Activated B cell treated with CpG ODN at 0.5 μM for 24 hours (primary cell): ENCODE results near the gene HHAT. TPM values are rescaled to one million over a fixed set of nuclear protein-coding genes. Genes with fewer than 3 reads are reported as not detected.

Experiments
- ATAC-seq: fragments of 200-7000 bp; cut with Tn5 transposase; one replicate; pipeline ENCODE4 v1.10.0; 2021; ENCODE audit warnings: low read depth, mild to moderate bottlenecking, moderate library complexity
- CTCF ChIA-PET: fragments of 350-600 bp; sonication (Branson Sonifier 250); formaldehyde crosslinking; loops from one replicate; lab custom pipeline; 2021; ENCODE audit warnings: antibody characterized with exemption; lab: Charles Lee
- POLR2A ChIA-PET: fragments of 350-600 bp; sonication (Branson Sonifier 250); formaldehyde crosslinking; loops from one replicate; lab custom pipeline; 2021; ENCODE audit warnings: antibody characterized with exemption; lab: Charles Lee
- DNase-seq: peaks from one replicate; pipeline ENCODE4 v3.0.0; 2022
- H3K27ac Mint-ChIP-seq: one replicate; pipeline ENCODE4 v1.8.0; 2020; ENCODE audit warnings: mixed read lengths
- H3K27me3 Mint-ChIP-seq: one replicate; pipeline ENCODE4 v1.8.0; 2021; ENCODE audit warnings: mixed read lengths
- H3K36me3 Mint-ChIP-seq: one replicate; pipeline ENCODE4 v1.8.0; 2021; ENCODE audit warnings: low read depth, mixed read lengths
- H3K4me1 Mint-ChIP-seq: one replicate; pipeline ENCODE4 v1.8.0; 2021; ENCODE audit warnings: mixed read lengths
- H3K4me3 Mint-ChIP-seq: one replicate; pipeline ENCODE4 v1.8.0; 2020; ENCODE audit warnings: mild to moderate bottlenecking, mixed read lengths
- H3K9me3 Mint-ChIP-seq: one replicate; pipeline ENCODE4 v1.8.0; 2020; ENCODE audit warnings: mixed read lengths
- CTCF ChIP-seq: fragments of 200-600 bp; IDR thresholded peaks from one replicate; pipeline ENCODE4 v1.8.0; 2022; ENCODE audit warnings: antibody characterized with exemption, mild to moderate bottlenecking
- intact Hi-C: fragments of 100-400 bp; cut with micrococcal nuclease; formaldehyde crosslinking; loops from one replicate; pipeline ENCODE4 v1.15.1; 2024
- total RNA-seq: library from RNA; stranded (reverse); gene quantifications from 2 replicates; pipeline ENCODE4 v1.2.3, GENCODE V29; 2022

HHAT gene
- total RNA-seq, 1 donor from 2014 or later = 8.5 TPM

- H3K27ac Mint-ChIP-seq = no peak overlapping the region
- POLR2A ChIA-PET = no interaction called here
- no peak for TF ChIP-seq CTCF
- no peaks in the 10 kb centered on the region for H3K36me3 Mint-ChIP-seq
- H3K27me3 Mint-ChIP-seq = peaks cover 2% of the 10 kb centered on the region
- H3K9me3 Mint-ChIP-seq = no peaks in the 10 kb centered on the region
- intact Hi-C loops = no loop called here
- DNase-seq (no peak), ATAC-seq (no peak)
- CTCF ChIA-PET = no interaction called here
- no peak overlapping the region for H3K4me3 Mint-ChIP-seq
- H3K4me1 Mint-ChIP-seq = peaks cover 8% of the 10 kb centered on the region
Measured at GRCh38 chr1:210692796-210693195, 364.1 kb downstream of the HHAT start.

DNA sequence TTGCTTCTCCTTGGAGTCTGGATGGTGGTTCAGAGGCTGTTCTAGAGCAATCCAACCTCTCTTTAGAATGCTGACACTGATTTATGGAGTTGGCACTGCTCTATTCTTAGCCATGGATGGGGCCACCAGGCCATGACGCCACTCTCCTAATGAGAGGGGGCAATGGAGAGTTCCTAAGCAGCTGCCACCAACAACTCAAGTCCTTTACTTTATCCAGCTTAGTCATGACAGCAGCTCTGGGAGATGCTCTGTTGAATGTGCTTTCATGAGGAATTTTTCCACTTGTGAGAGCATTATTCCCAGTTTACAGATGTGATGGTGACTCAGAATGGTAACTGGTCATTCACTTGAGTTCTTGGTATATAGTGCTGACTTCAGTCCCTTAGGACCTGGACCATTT is 366.3 kb downstream of the HHAT start:
- no peak for TF ChIP-seq CTCF
- DNase-seq (no peak), ATAC-seq (no peak)
- intact Hi-C loops = no loop called here
- Mint-ChIP-seq H3K27me3 (peaks cover 2% of the 10 kb centered on the region), H3K9me3 (no peaks in the 10 kb centered on the region), H3K36me3 (no peaks in the 10 kb centered on the region), H3K4me1 (peaks cover 8% of the 10 kb centered on the region), H3K4me3 (no peak overlapping the region), H3K27ac (no peak overlapping the region)
- ChIA-PET POLR2A (no interaction called here), CTCF (no interaction called here)

DNA sequence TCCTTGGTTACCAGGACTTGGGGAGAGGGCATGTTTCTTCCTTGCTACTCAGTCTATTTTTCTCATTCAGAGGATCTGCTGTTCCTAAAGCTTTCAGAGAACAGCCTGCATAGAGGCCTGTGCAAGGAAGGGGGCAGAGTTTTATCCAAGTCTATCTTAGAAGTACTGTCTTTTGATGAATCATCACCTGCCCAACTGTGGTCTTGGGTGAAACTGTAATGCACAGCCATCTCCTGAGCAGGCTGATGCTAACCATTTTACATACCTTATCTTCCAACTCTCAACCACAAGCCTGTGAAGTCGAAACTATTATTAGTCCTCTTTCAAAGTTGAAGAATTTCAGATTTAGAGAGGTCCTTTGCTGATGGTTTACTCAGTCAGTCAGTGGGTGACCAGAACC is 368.0 kb downstream of the HHAT start:
- intact Hi-C loops = no loop called here
- ChIA-PET CTCF (no interaction called here), POLR2A (no interaction called here)
- Mint-ChIP-seq H3K4me3 (no peak overlapping the region), H3K27me3 (peaks cover 2% of the 10 kb centered on the region), H3K36me3 (peaks cover 3% of the 10 kb centered on the region), H3K27ac (no peak overlapping the region), H3K9me3 (no peaks in the 10 kb centered on the region), H3K4me1 (peaks cover 8% of the 10 kb centered on the region)
- DNase-seq = no peak
- ATAC-seq = no peak
- no peak for TF ChIP-seq CTCF

- Mint-ChIP-seq H3K4me3 (no peak overlapping the region), H3K27ac (no peak overlapping the region), H3K9me3 (no peaks in the 10 kb centered on the region), H3K27me3 (peaks cover 2% of the 10 kb centered on the region), H3K4me1 (peaks cover 8% of the 10 kb centered on the region), H3K36me3 (peaks cover 3% of the 10 kb centered on the region)
- DNase-seq = no peak
- POLR2A ChIA-PET = no interaction called here
- no peak for ATAC-seq
- intact Hi-C loops = no loop called here
- CTCF ChIA-PET = no interaction called here
- no peak for TF ChIP-seq CTCF
Measured at GRCh38 chr1:210697185-210697584, 368.5 kb downstream of the HHAT start.

GRCh38 chr1:210698661-210699060 is 370.0 kb downstream of the HHAT start:
- H3K9me3 Mint-ChIP-seq = no peaks in the 10 kb centered on the region
- TF ChIP-seq CTCF = no peak
- ATAC-seq (no peak), DNase-seq (no peak)
- POLR2A ChIA-PET = no interaction called here
- intact Hi-C loops = no loop called here
- H3K4me1 Mint-ChIP-seq = no peaks in the 10 kb centered on the region
- H3K27ac Mint-ChIP-seq = no peak overlapping the region
- no peak overlapping the region for H3K4me3 Mint-ChIP-seq
- peaks cover 2% of the 10 kb centered on the region for H3K27me3 Mint-ChIP-seq
- peaks cover 3% of the 10 kb centered on the region for H3K36me3 Mint-ChIP-seq
- CTCF ChIA-PET = no interaction called here
